HepG2 (cell line): ENCODE results near the gene KRTAP10-9. TPM values are rescaled to one million over a fixed set of nuclear protein-coding genes. Genes with fewer than 3 reads are reported as not detected.

Experiments used
- ATF7 ChIP-seq, 2 experiments: fragments of 450-650 bp in 1 of 2; sonication (generic) in 1 of 2; formaldehyde crosslinking in 1 of 2; IDR thresholded peaks; 2 replicates each; pipeline versions ENCODE4 v1.4.0 to v1.6.1; 2016 to 2020; ENCODE audit warnings: antibody characterized with exemption in 1 of 2, mild to moderate bottlenecking in 1 of 2, missing genetic modification reagents in 1 of 2
- BHLHE40 ChIP-seq: IDR thresholded peaks from 2 replicates; pipeline ENCODE4 v1.6.1; 2011; ENCODE audit warnings: low read length, improper control_type of control experiment
- BORCS8-MEF2B ChIP-seq: sonication (generic); formaldehyde crosslinking; IDR thresholded peaks from 2 replicates; pipeline ENCODE4 v1.8.0; 2022; ENCODE audit warnings: mild to moderate bottlenecking, missing genetic modification reagents
- DMTF1 ChIP-seq: sonication (generic); formaldehyde crosslinking; IDR thresholded peaks from 2 replicates; pipeline ENCODE4 v1.4.0; 2020; ENCODE audit warnings: mild to moderate bottlenecking, missing genetic modification reagents
- ELF1 ChIP-seq: sonication (generic); formaldehyde crosslinking; IDR thresholded peaks from 2 replicates; pipeline ENCODE4 v1.4.0; 2020; ENCODE audit warnings: missing genetic modification reagents
- GABPB1 ChIP-seq: IDR thresholded peaks from 2 replicates; pipeline ENCODE4 v1.6.1; 2016; ENCODE audit warnings: mild to moderate bottlenecking, missing genetic modification reagents, moderate library complexity, missing compliant biosample characterization
- KMT2A ChIP-seq: sonication (generic); formaldehyde crosslinking; IDR thresholded peaks from 2 replicates; pipeline ENCODE4 v1.4.0; 2020; ENCODE audit warnings: missing genetic modification reagents
- PCBP2 ChIP-seq: fragments of 200-400 bp; formaldehyde crosslinking; optimal IDR thresholded peaks from 2 replicates; pipeline ENCODE3; 2018; ENCODE audit warnings: low read length, low read depth; ENCODE audit not compliant: poor library complexity, severe bottlenecking
- RARA ChIP-seq: IDR thresholded peaks from 2 replicates; pipeline ENCODE4 v1.6.1; 2016; ENCODE audit warnings: missing genetic modification reagents, missing compliant biosample characterization
- SOX5 ChIP-seq: IDR thresholded peaks from 2 replicates; pipeline ENCODE4 v1.6.1; 2016; ENCODE audit warnings: borderline replicate concordance
- TAF1 ChIP-seq: sonication (generic); formaldehyde crosslinking; IDR thresholded peaks from 2 replicates; pipeline ENCODE4 v1.4.0; 2020; ENCODE audit warnings: missing genetic modification reagents
- TCF12 ChIP-seq, 2 experiments: fragments of 450-650 bp in 1 of 2; sonication (generic) in 1 of 2; formaldehyde crosslinking in 1 of 2; IDR thresholded peaks; 2 replicates each; pipeline versions ENCODE4 v1.6.1 to v1.8.0; 2017 to 2022; ENCODE audit warnings: antibody characterized with exemption in 1 of 2, mild to moderate bottlenecking in 1 of 2, missing genetic modification reagents in 1 of 2, moderate library complexity in 1 of 2
- TFDP2 ChIP-seq: sonication (generic); formaldehyde crosslinking; IDR thresholded peaks from 2 replicates; pipeline ENCODE4 v1.4.0; 2020; ENCODE audit warnings: missing genetic modification reagents
- TSC22D2 ChIP-seq: sonication (generic); formaldehyde crosslinking; IDR thresholded peaks from 2 replicates; pipeline ENCODE4 v1.5.1; 2020; ENCODE audit warnings: missing genetic modification reagents, mild to moderate bottlenecking, borderline replicate concordance
- U2AF2 ChIP-seq: fragments of 200-400 bp; formaldehyde crosslinking; IDR thresholded peaks from 2 replicates; pipeline ENCODE4 v1.6.1; 2017; ENCODE audit warnings: low read depth, mild to moderate bottlenecking, low read length
- ZBED4 ChIP-seq: sonication (generic); formaldehyde crosslinking; IDR thresholded peaks from 2 replicates; pipeline ENCODE4 v1.4.0; 2020; ENCODE audit warnings: missing genetic modification reagents, borderline replicate concordance
- ZNF124 ChIP-seq: sonication (generic); formaldehyde crosslinking; IDR thresholded peaks from 2 replicates; pipeline ENCODE4 v1.4.0; 2020; ENCODE audit warnings: missing genetic modification reagents
- ZNF331 ChIP-seq: sonication (generic); formaldehyde crosslinking; IDR thresholded peaks from 2 replicates; pipeline ENCODE4 v1.4.0; 2020; ENCODE audit warnings: missing genetic modification reagents
- ZNF362 ChIP-seq: sonication (generic); formaldehyde crosslinking; IDR thresholded peaks from 2 replicates; pipeline ENCODE4 v1.4.0; 2020; ENCODE audit warnings: missing genetic modification reagents, mild to moderate bottlenecking, borderline replicate concordance
- ZNF782 ChIP-seq: sonication (generic); formaldehyde crosslinking; IDR thresholded peaks from 2 replicates; pipeline ENCODE4 v1.4.0; 2020; ENCODE audit warnings: missing genetic modification reagents, mild to moderate bottlenecking, borderline replicate concordance
- ZNF788 ChIP-seq: sonication (generic); formaldehyde crosslinking; IDR thresholded peaks from 2 replicates; pipeline ENCODE4 v1.5.0; 2020; ENCODE audit warnings: mild to moderate bottlenecking, missing genetic modification reagents, borderline replicate concordance
- polyA plus RNA-seq, 8 experiments: library from polyadenylated mRNA; depleted of rRNA in 3 of 8; stranded (reverse) in 7 of 8; unstranded in 1 of 8; fragments of >200 nt; fragmentation: Illumina TruSeq in 4 of 8; extraction: Trizol in 4 of 8; gene quantifications; 2 replicates each; pipeline versions ENCODE4 v1.2.1 to v1.2.3, GENCODE V29; 2011 to 2016; ENCODE audit warnings: low read depth in 4 of 8, missing spikeins in 1 of 8, mixed read lengths in 1 of 8; ENCODE audit not compliant: insufficient read depth in 1 of 8
- total RNA-seq, 5 experiments: library from RNA; depleted of rRNA; stranded (reverse); fragments of >200 nt; fragmentation: Illumina TruSeq; extraction: Trizol; gene quantifications; 2 replicates each; pipeline ENCODE4 v1.2.3, GENCODE V29; 2016; ENCODE audit warnings: low read depth in 1 of 5

Gene KRTAP10-9
- total and polyA plus RNA-seq, 2 of the 13 experiments (the other 11 are each of a cell fraction or from before 2014, with no cell fraction given) = not detected

- TF ChIP-seq ZNF124 (CRISPR knock-in tag) = no peak
- peak; percentile 63 for TF ChIP-seq GABPB1 (CRISPR knock-in tag)
- no peak for TF ChIP-seq BORCS8-MEF2B
- no peak for TF ChIP-seq KMT2A (CRISPR knock-in tag)
- TF ChIP-seq RARA = peak; percentile 41
- no peak for TF ChIP-seq TAF1 (CRISPR knock-in tag)
- no peak for TF ChIP-seq TCF12 (IDR thresholded peaks at IDR 0.05)
- no peak for TF ChIP-seq TCF12 (CRISPR knock-in tag; IDR thresholded peaks at IDR 0.05)
- TF ChIP-seq ZNF788 = no peak
- TF ChIP-seq BHLHE40 = peak; percentile 86
- TF ChIP-seq TFDP2 (CRISPR knock-in tag) = peak; percentile 53
- TF ChIP-seq PCBP2 = no peak
- TF ChIP-seq ZNF331 (CRISPR knock-in tag) = no peak
- no peak for TF ChIP-seq ELF1 (CRISPR knock-in tag)
- TF ChIP-seq SOX5 = no peak
- TF ChIP-seq ZNF362 (CRISPR knock-in tag) = no peak
- no peak for TF ChIP-seq ZNF782
- no peak for TF ChIP-seq U2AF2
- no peak for TF ChIP-seq ATF7 (IDR thresholded peaks at IDR 0.05)
- TF ChIP-seq ATF7 (CRISPR knock-in tag; IDR thresholded peaks at IDR 0.05) = no peak
- TF ChIP-seq TSC22D2 (CRISPR knock-in tag) = no peak
- no peak for TF ChIP-seq ZBED4 (CRISPR knock-in tag)
- TF ChIP-seq DMTF1 (CRISPR knock-in tag) = no peak
These were observed 26.2 kb downstream of the KRTAP10-9 start (continued) for GRCh38 chr21:44653123-44653522.
